ENCODE data around the gene OPTN.
"Not testable (repeated sequence)": the region's sequence is repeated elsewhere in the genome, so short reads cannot be mapped to it uniquely, and the experiment has no call there.

Gene OPTN

DNA sequence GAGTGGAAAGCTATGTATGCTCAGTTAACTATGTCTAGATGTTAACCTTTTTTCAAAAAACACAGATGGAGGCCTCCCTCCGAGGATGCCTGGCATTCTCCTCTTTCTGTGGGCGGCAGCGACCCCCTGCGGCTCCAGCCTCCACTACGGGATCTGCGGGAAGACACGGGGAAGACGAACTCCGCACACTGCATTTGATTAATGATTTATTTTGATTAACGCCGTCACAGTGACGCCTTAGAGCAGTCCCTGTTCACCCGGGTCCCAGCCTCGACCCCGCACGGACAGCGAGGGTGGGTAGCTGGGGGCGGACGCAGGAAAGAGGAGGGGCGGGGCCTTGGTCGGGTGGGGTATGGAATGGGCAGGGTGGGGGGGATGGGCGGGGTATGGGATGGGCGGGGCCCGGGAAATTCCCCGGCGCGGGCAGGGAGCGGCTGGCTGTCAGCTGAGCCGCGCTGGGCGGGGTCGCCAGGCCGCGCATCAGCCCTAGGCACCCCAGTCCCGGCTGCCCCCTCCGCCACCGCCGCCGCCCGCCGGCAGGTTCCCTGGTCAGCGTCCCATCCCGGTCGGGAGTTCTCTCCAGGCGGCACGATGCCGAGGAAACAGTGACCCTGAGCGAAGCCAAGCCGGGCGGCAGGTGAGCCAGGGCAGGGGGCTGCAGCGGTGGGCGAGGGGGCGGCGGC, at the start of gene OPTN:
Gene OPTN, plus strand, starts transcription at position 498 of the 683 bp plus-strand sequence. CDS start 8,960 bp downstream, outside the sequence.
- peak; percentile 69 for DNase-seq (ENCODE audit: low read depth, low spot score)

DNA sequence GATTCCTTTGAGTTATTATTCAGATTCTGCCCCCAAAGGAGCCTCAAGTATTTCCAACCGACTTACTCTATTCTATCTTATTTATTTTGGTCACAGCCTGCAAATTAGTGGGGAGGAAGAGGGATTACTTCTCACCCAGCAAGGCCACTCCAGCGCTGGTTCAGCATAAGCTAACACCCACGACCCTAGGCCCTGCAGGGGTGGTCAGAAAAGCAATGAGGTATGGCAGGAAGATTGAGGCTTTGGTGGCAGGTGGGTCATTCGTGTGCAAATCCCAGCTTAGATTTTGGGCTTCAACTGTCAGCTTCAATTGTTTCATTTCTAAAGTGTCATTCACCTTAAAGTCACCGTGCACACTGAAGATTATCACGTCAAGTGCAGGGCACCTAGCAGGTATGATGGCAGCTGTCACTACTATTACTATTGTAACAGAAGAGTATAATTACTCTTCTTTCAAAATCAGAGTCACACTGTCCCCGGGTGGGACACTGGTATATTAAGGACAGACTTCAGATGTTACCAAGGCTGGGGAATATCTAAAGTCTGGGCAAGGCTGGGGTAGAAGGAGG, 48.8 kb upstream of the OPTN start:
- no peak for DNase-seq (ENCODE audit: low read depth, low spot score)

DNA sequence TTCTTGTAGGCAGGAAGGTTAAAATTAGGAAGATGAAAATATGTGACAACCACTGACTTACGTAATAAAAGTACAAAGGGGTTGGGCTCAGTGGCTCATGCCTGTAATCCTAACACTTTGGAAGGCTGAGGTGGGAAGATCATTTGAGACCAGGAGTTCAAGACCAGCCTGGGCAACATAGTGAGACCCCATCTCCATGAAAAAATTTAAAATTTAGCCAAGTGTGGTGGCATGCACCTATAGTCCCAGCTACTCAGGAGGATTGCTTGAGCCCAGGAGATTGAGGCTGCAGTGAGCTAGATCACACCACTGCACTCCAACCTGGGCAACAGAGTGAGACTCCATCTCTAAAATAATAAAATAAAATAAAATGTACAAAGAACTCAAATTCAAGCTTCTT, 46.8 kb upstream of the OPTN start:
- DNase-seq (ENCODE audit: low read depth, low spot score), result not testable (repeated sequence)

DNA sequence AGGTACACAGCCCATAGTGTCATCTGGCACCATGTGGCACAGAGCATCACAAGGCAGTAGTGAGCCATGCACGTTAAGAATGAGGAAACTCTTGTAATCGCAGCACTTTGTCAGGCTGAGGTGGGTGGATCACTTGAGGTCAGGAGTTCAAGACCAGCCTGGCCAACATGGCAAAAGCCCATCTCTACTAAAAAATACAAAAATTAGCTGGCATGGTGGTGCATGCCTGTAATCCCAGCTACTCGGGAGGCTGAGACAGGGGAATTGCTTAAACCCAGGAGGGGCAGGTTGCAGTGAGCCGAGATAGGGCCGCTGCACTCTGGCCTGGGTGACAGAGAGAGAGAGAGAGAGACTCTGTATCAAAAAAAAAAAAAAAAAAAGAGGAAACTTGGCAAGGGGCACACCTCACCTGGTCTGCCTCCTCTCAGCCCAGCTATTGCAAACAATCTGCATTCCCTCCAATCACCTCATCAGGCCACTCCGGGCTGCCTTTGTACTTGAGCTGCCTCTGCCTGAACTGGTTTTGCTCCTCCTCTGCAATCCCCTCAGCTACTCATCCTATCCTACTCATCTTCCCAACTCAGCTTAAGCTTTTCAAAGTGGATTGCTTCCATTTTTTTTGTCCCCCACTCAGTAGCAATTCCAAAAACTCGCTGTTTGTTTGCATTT, 46.0 kb upstream of the OPTN start:
- no peak for DNase-seq (ENCODE audit: low read depth, low spot score)

DNA sequence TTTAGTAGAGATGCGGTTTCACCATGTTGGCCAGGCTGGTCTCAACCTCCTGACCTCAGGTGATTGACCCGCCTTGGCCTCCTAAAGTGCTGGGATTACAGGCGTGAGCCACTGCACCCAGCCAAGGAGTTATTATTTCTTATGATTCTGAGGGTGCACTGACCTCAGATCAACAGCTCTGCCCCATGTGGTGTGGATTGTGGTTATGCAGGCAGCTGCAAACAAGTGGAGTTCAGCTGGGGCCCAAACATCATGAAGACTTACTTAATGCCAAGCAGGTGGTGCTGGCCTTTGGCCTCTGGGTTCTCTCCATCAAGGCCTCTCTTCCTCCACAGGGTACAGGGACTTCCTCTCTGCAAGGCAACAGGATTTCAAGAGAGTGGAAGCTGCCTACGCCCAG, 45.1 kb upstream of the OPTN start:
- no peak for DNase-seq (ENCODE audit: low read depth, low spot score)

DNA sequence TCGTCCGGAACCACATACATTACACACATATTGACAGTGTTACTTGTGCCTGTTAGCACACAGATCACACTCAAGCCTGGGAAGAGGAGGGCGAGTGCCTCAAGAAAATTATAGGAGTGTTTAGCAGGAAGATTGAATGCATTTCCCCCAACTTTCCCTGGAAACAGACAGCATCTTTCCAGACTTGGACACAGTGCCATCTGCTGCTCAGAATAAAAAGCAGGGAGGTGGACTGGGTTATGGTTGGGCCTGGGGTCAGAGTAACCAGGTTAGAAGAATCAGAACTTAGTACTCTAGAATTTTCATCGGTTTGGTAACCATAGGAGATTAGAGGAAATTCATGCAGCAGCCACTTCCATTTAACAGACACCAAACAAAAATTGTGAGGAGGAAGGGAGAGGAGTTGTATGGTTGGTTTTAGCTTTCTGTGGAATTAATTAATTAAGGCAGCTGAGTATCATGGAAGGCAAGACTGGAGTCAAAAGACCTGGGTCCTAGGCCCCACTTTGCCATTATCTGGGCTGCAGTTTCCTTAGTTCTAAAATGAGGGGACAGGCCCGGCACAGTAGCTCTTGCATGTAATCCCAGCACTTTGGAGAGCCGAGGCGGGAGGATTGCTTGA, 43.4 kb upstream of the OPTN start:
- DNase-seq (ENCODE audit: low read depth, low spot score), result no peak

DNA sequence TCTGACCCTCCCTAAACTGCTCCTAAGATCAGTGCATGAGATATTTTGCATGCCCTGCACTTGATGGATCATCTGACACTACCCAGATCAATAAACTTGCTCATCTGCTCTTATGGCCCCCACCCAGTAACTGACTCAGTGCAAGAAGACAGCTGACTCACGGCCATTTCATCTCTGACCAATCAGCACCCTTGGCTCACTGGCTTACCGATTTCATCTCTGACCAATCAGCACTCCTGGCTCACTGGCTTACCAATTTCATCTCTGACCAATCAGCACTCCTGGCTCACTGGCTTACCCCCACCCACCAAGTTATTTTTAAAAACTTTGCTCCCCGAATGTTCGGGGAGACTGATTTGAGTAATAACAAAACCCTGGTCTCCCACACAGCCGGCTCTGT, 37.2 kb upstream of the OPTN start:
- DNase-seq (ENCODE audit: low read depth, low spot score), result no peak

DNA sequence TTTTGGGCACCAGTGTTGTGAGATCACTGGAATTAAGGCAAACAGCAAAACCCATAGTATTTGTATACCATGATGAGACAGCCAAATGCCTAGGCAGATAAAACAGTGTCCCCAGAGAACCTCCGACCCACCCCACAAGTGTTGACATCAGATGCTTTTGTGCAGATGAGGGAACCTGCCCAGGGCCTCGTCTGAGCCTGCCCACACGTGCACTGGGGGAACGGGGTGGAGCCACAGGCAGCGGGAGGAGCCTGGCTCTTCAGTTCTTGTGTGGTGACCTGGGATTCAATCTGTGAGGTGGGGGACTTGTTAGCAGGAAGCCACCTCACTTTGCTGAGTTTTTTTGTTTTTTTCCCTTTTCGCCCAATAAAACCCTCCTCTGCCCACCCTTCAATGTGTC, 33.4 kb upstream of the OPTN start:
- no peak for DNase-seq (ENCODE audit: low read depth, low spot score)

DNA sequence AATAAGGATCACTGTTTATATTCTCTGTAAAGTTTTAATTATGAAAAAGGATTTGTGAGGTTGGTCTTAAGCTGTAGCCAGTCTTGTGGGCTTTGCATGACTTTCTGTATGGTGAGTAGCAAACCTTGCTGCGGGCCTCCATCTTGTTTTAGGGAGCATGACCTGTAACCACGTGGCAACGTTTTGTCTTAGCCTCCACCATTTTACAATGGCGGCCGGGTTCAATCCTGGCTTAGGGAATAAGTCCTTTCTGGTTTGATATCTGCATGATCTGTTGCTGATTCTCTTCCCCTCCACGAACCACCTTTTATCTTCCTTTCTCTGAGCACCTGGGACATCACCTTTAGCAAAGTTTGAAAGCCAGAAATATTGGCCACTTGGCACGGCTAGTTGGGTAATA, 32.5 kb upstream of the OPTN start:
- DNase-seq (ENCODE audit: low read depth, low spot score), result no peak

DNA sequence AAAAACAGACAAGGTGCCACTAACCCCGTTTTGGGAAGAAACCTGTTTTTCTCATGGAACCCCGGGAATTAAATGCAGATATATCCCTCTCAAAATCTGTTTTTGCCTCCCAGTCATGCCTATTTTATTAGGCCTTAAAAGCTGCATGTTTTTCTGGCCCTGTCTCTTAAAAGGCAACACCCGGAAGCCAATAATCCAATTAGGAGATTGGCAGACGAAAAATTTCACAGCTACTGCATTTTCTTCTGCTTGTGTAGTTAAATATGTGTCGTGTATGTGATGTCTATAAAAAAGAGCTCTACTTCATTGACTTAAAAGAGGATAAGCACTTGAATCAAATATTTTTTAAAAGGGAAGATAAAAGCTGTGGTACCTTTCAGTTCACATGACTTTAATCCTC, 31.9 kb upstream of the OPTN start:
- no peak for DNase-seq (ENCODE audit: low read depth, low spot score)

DNA sequence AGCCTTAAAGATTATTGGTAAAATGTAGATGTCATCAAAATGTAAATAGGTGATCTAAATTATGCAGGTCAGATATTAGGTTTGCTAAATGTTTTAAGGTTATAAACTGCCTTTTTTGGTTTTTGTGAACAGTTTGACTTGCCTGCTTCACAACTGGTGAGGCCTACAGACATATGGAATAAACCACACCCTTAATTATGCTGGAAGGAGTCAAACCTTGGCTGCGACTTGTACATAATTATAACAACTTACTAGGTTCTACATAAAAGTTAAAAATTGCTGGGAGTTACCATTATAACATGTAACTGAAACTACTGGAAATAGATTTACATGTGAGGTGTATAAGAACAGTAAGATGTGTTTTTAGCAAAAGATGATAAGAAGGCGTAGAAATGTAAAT, 31.5 kb upstream of the OPTN start:
- no peak for DNase-seq (ENCODE audit: low read depth, low spot score)

DNA sequence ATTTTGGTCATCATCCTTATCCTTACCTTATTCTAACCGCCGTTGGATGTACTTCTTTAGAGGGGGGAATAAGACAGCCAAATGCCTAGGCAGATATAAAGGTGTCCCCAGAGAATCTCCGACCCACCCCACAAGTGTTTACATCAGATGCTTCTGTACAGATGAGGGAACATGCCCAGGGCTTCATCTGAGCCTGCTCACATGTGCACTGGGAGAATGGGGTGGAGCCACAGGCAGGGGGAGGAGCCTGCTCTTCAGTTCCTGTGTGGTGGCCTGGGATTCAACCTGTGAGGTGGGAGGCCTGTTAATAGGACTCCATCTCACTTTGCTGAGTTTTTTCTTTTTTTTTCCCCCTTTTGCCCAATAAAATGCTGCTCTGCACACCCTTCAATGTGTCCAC, 27.6 kb upstream of the OPTN start:
- DNase-seq (ENCODE audit: low read depth, low spot score), result no peak

DNA sequence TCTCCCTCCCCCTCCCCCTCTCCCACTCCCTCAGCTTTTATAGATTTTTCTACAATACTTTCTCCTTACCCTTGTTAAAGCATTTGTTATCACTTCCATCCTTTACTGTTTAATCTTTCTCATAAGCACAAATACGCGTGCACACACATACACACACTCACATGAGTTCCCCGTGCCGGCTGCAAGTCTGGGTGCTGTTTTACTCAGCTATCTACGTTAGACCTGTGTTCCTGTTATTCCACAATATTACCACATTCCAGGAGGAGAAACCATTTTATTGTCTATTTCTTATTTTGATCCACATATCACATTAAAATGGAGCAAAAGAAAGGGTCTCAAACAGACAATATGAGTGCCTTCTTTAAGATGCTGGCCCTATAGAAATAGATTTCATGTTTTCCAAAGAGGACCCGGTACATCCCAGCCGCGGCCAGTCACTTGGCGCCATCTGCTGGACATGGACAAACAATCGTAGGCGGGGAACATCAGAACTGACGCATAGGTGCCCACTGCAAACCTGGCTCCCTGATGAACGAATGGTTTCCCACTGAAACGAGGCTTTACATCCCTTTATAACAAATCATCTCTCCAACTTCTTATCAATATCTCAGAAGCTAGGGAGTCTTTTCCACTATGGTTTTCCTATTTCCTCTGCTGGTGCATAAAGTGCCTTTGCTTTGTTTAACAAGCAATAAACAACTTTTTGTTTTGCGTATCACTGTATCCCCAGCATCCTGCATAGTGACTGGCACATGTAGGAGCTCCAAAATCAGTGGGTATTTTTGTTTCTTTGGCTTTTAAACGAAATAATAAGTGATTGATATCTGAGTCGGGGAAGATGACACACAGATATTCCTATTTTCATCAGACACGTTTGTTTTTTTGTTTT, 25.2 kb upstream of the OPTN start:
- DNase-seq (ENCODE audit: low read depth, low spot score), result no peak

DNA sequence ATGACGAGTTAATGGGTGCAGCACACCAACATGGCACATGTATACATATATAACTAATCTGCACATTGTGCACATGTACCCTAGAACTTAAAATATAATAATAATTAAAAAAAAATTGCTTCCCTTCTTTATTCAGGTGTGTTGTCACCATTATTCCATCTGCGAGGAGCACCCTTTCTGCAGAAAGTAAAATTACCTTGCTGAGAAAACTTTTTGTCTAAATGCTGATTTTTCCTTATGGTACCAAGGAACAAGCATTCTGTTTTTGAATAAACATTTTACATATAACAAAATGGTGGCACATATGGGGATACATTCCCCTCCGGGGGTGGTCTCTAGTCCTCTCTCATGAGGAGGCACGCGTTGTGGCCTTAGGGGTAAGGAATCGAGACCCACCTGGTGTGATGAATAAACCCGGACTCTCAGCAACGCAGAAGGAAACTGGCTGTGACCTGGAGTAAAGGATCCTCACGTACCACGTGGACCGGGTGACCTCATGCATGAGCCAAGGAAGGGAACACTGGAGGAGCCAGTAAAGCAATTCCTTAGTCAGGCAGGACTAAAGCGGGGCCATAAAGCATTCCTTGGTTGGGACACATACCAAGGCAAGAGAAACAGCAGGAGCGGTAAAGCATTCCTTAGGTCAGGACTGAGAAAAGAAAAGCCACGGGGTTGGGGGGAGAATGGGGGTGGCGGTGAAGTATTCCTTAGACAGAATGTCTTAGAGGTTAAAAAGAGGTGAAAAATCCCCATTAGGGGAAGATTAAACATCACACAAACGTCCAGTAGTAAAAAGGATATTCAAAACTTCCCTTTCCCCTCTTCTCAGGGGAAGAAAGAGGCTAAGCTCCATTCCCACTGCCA, 20.8 kb upstream of the OPTN start:
- DNase-seq (ENCODE audit: low read depth, low spot score), result no peak

DNA sequence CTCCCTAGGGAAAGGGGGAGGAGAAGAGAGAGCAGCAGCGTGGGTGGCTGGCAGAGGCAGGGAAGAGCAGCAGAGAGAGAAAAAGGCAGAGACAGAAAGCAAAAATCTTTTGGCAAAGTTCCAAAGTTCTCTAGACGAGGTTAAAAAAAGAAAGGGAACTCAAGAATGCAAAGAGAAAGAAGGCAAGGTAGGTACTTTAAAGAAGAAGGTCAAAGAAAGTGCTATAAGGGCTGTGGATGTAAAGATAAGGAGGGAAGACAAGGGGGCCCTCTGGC, 20.2 kb upstream of the OPTN start:
- DNase-seq (ENCODE audit: low read depth, low spot score), result no peak

DNA sequence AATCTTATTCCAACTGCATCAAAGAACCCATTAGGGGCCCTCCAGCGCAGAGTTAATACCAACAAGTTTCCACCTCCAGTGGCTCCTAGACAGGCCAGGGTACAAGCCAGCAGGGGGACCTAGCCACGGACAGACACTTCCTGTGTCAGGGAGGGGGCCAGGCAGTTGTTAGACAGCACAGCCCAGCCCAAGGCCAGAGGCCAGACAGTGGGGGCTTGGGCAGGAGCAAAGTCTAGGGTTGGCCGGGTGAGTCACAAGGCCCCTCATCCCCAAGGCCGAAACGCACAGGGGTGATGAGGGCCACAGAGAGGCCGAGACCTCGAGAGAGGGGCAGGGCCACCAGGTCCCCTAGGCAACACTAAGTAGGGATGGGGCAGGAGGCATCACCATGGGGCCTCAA, 19.3 kb upstream of the OPTN start:
- no peak for DNase-seq (ENCODE audit: low read depth, low spot score)

DNA sequence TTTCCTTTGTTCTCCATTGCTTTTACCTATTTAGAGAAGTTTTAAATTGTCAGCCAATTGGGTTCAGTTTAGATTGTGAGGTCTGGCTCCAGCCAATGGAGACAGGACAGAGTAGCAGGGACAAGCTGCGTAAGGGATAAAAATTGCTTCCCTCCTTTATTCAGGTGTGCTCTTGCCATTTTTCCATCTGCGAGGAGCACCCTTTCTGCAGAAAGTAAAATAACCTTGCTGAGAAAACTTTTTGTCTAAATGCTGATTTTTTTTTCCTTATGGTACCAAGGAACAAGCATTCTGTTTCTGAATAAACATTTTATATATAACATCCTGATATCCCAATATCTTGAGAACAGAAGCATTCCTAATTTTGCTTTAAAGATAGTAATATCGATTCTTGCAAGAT, 16.3 kb upstream of the OPTN start:
- not testable (repeated sequence) for DNase-seq (ENCODE audit: low read depth, low spot score)

DNA sequence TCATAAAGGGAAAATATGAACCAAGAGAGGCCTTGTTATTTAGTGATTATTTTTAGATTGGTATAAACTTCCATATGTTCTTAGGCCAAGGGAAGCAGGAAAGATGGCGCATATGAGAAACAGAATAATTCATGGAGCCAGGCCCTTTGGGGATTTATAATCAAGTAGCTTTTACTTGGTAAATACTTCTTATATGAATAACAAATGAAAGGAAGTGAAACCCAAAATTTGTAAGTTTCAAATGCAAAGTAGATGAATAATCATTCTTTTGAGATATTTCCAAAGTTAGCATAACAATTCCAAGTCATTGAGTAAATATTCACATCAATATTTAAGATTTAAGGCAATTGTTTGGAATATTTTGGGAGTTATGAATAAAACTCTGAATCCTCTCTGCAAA, 13.9 kb upstream of the OPTN start:
- DNase-seq (ENCODE audit: low read depth, low spot score), result no peak

DNA sequence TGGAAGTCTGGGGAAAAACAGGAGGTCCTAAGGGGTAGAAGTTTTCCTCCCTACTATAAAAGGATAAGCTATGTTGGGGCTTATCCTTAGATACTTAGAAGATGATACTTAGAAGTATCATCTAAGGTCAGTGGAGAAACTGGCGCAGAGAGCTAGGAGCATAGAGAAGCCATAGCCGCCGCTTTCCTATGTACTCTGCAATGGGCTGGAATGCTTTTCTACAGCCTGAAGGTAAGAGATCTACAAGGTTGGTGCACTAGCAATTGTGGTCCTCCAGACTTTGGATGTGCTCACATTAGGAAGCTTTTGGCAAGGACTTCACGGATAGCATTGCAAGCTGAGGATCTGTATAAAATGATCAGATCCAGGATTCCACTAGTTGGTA, 12.4 kb upstream of the OPTN start:
- no peak for DNase-seq (ENCODE audit: low read depth, low spot score)

DNA sequence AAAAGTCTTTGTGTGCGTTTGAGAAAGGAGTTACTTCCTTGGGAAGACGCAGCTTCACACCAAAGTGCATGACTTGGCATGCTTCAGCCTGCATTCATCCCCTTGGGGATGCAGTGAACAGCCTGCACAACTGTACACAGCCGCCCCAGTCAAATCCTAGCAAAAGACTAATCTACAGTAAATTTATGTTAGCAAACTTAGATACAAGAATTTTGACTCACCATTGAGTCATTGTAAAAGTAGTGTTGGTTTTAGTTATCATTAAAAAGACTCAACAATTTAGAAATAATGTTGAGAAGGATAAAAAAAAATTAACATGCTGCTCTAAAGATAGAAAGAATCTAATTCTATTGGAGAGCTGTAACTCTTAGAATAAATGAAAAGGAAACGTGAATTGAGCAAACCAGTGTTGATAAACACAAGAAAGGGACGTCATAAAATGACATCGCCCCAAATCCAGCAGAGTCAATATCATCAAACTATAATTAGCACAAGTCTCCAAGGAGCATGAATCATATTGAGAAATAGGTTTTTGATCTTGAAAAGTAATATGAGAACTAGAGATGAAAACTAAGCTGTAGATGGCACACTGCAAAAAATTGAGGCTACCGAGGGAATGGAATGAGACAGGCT, 11.9 kb upstream of the OPTN start:
- peak; percentile 58 for DNase-seq (ENCODE audit: low read depth, low spot score)

DNA sequence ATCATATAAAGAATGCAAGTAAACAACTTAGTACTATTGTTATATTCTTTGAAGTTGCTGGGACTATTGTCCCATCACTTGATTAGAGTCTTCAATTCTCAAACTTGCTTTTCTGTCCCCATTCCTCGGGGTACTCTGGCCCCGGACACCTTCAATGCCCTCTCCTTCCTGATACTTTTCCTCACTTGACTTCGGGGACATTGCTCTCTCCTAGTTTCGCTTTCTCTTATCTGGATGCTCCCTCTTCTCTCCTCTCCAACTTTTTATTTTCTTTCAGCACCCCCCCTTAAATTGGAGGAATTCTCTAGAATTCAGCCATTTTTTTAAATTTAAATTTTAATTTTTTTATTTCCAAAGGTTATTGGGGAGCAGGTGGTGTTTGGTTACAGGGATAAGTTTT, 10.6 kb upstream of the OPTN start:
- DNase-seq (ENCODE audit: low read depth, low spot score), result no peak
